ENCODE results near the gene ZNF398. TPM values are rescaled to one million over a fixed set of nuclear protein-coding genes. Genes with fewer than 3 reads are reported as not detected.

Gene ZNF398
- total and polyA plus RNA-seq, 10 of the 15 experiments (the other 5 are each of a cell fraction or from before 2014, with no cell fraction given): 2.3 to 15.3 (median 10.0) TPM

GRCh38 chr7:149147072-149147751 is at the start of gene ZNF398 (continued):
- TF ChIP-seq MLLT1 (IDR thresholded peaks at IDR 0.05) (peak; percentile 71), NFIC (IDR thresholded peaks at IDR 0.05; ENCODE audit: low read depth, low read length) (no peak; the same call in 1 of the 2 replicates), IRF5 (IDR thresholded peaks at IDR 0.05; ENCODE audit: borderline replicate concordance) (no peak), HDGF (IDR thresholded peaks at IDR 0.05) (no peak), CHD2 (IDR thresholded peaks at IDR 0.05; ENCODE audit: borderline replicate concordance, low read depth, low read length) (peak; percentile 78), POU2F2 (IDR thresholded peaks at IDR 0.05; ENCODE audit: borderline replicate concordance, low read depth, low read length) (no peak; the same call in 2 of the 3 replicates), KLF5 (IDR thresholded peaks at IDR 0.05; ENCODE audit: partially characterized antibody) (no peak), ZNF274 (IDR thresholded peaks at IDR 0.05; ENCODE audit: insufficient read depth, insufficient read length) (no peak), EP300 (IDR thresholded peaks at IDR 0.05; ENCODE audit: borderline replicate concordance in 1 of 2, control insufficient read depth in 1 of 2, low read depth in 2 of 2, low read length in 2 of 2) (peak in 1 of 2 experiments; percentile 63; a peak in 2 of 4 replicates), DPF2 (IDR thresholded peaks at IDR 0.05) (peak; percentile 75), ZNF207 (IDR thresholded peaks at IDR 0.05; ENCODE audit: borderline replicate concordance) (peak; percentile 40; the same call in 1 of the 2 replicates), YY1 (IDR thresholded peaks at IDR 0.05; ENCODE audit: low read depth, low read length) (peak; percentile 59; the same call in 1 of the 2 replicates), JUNB (IDR thresholded peaks at IDR 0.05) (no peak), YBX1 (IDR thresholded peaks at IDR 0.05) (no peak), EZH2 (IDR thresholded peaks at IDR 0.05; ENCODE audit: borderline replicate concordance, control insufficient read depth, low read depth, low read length) (no peak), MEF2B (IDR thresholded peaks at IDR 0.05; ENCODE audit: partially characterized antibody, poor library complexity, severe bottlenecking) (peak; percentile 69)
- TF ChIP-seq, protein P1, sequence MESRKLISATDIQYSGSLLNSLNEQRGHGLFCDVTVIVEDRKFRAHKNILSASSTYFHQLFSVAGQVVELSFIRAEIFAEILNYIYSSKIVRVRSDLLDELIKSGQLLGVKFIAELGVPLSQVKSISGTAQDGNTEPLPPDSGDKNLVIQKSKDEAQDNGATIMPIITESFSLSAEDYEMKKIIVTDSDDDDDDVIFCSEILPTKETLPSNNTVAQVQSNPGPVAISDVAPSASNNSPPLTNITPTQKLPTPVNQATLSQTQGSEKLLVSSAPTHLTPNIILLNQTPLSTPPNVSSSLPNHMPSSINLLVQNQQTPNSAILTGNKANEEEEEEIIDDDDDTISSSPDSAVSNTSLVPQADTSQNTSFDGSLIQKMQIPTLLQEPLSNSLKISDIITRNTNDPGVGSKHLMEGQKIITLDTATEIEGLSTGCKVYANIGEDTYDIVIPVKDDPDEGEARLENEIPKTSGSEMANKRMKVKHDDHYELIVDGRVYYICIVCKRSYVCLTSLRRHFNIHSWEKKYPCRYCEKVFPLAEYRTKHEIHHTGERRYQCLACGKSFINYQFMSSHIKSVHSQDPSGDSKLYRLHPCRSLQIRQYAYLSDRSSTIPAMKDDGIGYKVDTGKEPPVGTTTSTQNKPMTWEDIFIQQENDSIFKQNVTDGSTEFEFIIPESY (IDR thresholded peaks at IDR 0.05): no peak
- TF ChIP-seq, protein P2, sequence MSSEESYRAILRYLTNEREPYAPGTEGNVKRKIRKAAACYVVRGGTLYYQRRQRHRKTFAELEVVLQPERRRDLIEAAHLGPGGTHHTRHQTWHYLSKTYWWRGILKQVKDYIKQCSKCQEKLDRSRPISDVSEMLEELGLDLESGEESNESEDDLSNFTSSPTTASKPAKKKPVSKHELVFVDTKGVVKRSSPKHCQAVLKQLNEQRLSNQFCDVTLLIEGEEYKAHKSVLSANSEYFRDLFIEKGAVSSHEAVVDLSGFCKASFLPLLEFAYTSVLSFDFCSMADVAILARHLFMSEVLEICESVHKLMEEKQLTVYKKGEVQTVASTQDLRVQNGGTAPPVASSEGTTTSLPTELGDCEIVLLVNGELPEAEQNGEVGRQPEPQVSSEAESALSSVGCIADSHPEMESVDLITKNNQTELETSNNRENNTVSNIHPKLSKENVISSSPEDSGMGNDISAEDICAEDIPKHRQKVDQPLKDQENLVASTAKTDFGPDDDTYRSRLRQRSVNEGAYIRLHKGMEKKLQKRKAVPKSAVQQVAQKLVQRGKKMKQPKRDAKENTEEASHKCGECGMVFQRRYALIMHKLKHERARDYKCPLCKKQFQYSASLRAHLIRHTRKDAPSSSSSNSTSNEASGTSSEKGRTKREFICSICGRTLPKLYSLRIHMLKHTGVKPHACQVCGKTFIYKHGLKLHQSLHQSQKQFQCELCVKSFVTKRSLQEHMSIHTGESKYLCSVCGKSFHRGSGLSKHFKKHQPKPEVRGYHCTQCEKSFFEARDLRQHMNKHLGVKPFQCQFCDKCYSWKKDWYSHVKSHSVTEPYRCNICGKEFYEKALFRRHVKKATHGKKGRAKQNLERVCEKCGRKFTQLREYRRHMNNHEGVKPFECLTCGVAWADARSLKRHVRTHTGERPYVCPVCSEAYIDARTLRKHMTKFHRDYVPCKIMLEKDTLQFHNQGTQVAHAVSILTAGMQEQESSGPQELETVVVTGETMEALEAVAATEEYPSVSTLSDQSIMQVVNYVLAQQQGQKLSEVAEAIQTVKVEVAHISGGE (CRISPR knock-in tag; IDR thresholded peaks at IDR 0.05): peak; percentile 25; the same call in 1 of the 2 replicates
- TF ChIP-seq, protein P3, sequence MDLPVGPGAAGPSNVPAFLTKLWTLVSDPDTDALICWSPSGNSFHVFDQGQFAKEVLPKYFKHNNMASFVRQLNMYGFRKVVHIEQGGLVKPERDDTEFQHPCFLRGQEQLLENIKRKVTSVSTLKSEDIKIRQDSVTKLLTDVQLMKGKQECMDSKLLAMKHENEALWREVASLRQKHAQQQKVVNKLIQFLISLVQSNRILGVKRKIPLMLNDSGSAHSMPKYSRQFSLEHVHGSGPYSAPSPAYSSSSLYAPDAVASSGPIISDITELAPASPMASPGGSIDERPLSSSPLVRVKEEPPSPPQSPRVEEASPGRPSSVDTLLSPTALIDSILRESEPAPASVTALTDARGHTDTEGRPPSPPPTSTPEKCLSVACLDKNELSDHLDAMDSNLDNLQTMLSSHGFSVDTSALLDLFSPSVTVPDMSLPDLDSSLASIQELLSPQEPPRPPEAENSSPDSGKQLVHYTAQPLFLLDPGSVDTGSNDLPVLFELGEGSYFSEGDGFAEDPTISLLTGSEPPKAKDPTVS (IDR thresholded peaks at IDR 0.05; ENCODE audit: low read depth, low read length): no peak
